AG09319 (cell line): ENCODE results near the gene GJA1.

Source experiments
- DNase-seq: peaks from one replicate; pipeline ENCODE4 v3.0.0-alpha.2; 2010; ENCODE audit warnings: low read depth; ENCODE audit errors: extremely low read depth
- CTCF ChIP-seq: IDR thresholded peaks from 2 replicates; pipeline ENCODE4 v1.5.1; 2011; ENCODE audit warnings: low read depth, mild to moderate bottlenecking, inconsistent platforms, low read length, moderate library complexity

Gene GJA1

GRCh38 chr6:121449331-121449730 lies 13.9 kb downstream of the GJA1 start:
- no peak for TF ChIP-seq CTCF
- DNase-seq = no peak

- TF ChIP-seq CTCF = no peak
- no peak for DNase-seq
Observed at GRCh38 chr6:121450242-121450641, 14.8 kb downstream of the GJA1 start.

GRCh38 chr6:121451250-121451649 lies 15.8 kb downstream of the GJA1 start:
- no peak for TF ChIP-seq CTCF
- DNase-seq = no peak

DNA sequence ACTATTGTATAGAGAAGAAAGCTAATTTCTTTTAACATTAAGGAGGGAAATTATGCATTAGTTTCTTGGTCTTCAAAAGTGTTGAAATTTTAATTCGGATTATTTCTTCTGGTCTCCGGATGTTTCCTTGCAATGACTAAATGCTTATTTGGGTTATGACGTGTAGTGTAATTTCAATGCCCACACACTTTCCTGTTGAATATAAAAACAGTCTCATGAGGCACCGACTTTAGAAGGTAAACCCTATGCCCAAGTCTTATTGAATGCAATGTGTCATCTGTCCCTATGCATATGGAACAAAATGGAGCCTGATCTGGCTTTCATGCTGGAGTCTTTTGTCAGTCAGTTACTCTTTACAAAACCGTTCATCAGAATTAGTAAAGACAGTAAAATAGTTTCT lies 17.7 kb downstream of the GJA1 start:
- DNase-seq = no peak
- no peak for TF ChIP-seq CTCF

- TF ChIP-seq CTCF = no peak
Observed at GRCh38 chr6:121460170-121460569, 24.7 kb downstream of the GJA1 start.

GRCh38 chr6:121463087-121463486 lies 27.6 kb downstream of the GJA1 start:
- TF ChIP-seq CTCF = no peak

More at GRCh38 chr6:121460170-121460569, 24.7 kb downstream of the GJA1 start:
- DNase-seq = no peak

GRCh38 chr6:121465101-121465500 lies 29.7 kb downstream of the GJA1 start:
- no peak for TF ChIP-seq CTCF

More at GRCh38 chr6:121463087-121463486, 27.6 kb downstream of the GJA1 start:
- no peak for DNase-seq

More at GRCh38 chr6:121465101-121465500, 29.7 kb downstream of the GJA1 start:
- no peak for DNase-seq
